Measurements from ENCODE around the gene GGNBP2.
"Not testable (repeated sequence)": the region's sequence is repeated elsewhere in the genome, so short reads cannot be mapped to it uniquely, and the experiment has no call there.

GGNBP2 gene

GRCh38 chr17:36602924-36603384 is 58.2 kb downstream of the GGNBP2 start:
- DNase-seq = no peak

- DNase-seq = not testable (repeated sequence)
Measured at GRCh38 chr17:36605028-36605427, 60.3 kb downstream of the GGNBP2 start.

- DNase-seq = no peak
Measured at GRCh38 chr17:36608280-36608679, 63.6 kb downstream of the GGNBP2 start.

- DNase-seq = no peak
Measured at GRCh38 chr17:36608794-36609497, 64.2 kb downstream of the GGNBP2 start.

DNA sequence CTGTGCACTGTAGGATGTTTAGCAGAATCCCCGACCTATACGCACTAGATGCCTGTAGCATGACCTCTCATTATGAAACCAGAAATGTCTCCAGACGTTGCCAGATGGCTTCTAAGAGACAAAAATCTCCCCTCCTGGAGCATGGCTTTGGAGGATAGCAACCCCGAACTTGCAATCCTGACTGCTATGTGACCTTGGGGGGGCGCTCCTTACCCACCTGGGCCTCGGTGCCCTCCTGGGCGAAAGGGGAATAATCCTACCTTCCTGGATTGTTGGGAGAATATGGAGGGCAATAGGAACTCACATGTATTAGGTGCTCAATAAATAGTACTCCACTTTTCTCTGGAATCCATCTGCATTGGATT is 64.8 kb downstream of the GGNBP2 start:
- no peak for DNase-seq

- DNase-seq = no peak
Measured at GRCh38 chr17:36610474-36610873, 65.8 kb downstream of the GGNBP2 start.

DNA sequence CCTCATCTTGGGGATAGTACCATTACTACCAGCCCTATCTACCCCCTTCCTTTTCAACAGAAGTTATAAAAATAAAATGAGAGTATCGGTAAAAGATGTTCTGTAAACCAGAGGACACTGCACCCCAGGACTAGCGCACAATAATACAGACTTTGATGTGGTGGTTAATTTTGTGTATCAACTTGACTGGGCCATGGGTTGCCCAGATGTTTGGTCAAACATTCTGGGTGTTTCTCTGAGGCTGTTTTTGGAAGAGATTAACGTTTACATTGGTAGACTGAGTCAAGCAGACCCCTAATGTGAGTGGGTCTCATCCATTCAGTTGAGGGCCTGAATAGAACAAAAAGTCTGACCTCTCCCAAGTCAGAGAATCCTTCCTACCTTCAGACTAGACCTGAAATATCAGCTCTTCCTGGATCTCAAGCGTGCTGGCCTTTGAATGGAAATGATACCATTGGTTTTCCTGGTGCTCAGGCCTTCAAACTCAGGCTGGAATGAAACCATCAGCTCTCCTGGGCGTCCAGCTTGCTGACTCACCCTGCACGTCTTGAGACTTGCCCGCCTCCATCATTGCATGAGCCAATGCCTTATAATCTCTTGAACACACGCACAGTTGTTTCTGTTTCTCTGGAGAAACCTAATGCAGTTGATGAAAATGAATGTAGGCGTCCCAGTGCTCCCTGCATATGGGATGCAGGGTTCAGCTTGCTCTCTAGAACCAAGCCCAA is 66.8 kb downstream of the GGNBP2 start:
- DNase-seq = no peak

DNA sequence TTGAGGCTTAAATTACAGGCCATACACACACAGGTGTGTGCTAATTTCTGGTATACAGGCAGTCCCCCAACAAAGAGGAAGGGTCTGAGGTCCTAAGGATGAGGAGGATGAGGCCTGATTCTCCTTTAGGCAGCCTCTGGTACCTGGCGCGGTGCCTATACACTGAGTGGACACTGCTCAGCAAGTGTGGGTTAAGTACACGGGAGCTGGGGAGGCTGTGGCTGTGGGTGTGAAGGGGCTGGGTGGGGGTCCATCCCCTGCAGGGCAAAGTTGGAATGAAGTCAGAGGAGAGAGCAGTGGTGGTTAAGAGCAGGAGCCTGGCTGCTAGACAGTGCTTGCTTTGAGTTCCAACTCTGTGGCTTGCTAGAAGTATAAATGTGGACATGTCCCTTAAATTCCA is 67.6 kb downstream of the GGNBP2 start:
- no peak for DNase-seq

DNA sequence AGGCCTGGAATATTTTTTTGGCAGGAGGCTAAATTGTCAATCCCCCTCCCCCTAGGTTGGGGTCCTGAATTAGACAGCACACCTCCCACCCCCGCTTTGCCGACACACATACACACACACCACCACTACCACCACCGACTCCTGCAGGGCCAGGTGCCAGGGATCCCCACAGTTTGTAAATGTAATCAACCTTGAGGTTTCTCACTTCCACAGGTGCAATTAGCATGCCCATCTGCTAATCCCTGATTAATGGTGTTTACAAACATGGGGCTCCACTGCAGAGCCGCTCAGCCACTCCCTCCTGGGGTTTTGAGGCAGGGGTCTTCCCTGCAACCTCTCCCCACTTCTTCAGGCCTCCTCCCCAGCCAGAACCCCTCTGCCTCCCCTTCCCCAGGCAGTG is 68.4 kb downstream of the GGNBP2 start:
- DNase-seq = no peak

DNA sequence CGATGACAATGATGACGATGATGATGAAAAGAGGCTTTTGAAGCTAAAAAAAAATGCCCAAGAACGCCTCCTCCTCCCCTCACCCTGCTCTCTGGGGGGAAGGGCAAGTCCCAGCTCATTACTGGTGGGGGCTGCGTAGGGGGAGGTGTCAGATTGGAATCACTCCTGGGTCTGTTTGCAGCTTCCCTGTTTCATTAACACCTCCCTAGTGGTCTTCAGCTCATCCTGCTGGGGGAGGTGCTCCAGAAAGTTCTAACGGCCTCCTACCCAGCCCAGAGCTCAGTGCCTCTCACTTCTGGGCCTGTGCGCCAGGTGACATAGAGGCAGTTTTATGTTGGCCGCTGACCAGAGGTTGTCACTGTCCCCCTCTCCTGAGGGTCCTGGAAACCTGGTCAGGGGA is 69.4 kb downstream of the GGNBP2 start:
- no peak for DNase-seq

DNA sequence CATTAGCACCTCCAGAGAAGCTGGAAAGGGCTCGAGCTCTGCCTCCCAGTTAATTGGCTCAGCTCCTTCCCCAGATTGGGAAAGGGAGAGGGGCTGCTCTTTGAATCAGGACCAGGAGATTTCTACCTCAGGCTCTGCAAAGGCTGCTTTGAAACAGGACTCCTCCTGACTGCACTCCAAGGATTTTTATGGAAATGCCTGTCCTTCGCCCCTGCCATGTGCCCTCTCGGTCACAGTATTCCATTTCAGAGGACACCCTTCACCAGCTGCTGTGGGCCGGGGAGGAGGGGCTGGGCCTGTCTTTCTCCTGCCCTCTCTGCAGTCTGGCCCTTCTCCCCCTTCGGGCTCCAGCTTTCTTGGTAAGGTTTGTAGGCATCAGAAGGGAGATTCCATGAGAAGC is 70.2 kb downstream of the GGNBP2 start:
- DNase-seq = no peak

DNA sequence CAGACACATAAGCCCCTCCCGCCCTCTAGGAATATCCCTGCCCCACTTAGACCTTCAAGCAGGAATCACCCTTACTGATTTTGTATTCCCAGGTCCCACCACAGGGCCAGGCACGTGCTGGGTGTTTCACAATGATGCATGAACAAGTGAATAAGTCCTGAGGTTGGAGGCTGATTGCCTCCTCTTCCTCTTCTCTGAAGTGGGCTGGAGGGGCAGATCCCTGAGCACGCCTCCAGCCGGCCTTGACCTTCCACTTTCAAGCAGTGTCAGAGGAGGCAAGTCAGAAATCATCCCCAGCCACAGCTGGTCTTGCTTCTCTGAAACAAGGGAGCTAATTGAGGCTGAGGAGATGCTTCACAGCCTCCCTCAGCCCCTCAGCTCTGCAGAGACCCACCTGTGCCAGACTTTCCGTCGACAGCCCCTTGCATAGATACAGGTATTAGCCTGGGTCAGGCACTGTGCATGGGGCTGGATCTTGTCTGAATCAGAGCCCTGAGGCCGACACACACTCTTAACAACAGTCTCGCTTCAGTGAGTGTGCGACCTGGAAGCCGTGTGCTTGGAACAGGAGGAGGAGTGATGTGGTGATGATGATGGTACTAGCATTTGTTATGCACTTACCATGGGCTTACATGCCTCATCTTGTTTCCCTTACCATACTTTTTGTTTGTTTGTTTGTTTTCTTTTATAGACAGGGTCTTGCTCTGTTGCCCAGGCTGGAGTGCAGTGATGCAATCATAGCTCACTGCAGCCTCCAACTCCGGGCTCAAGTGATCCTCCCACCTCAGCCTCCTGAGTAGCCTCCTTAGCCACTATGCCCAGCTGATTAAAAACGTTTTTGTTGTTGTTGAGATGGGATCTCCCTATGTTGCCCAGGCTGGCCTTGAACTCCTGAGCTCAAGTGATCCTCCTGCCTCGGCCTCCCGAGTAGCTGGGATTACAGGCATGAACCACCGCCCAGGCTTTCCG is 71.6 kb downstream of the GGNBP2 start:
- DNase-seq = no peak

DNA sequence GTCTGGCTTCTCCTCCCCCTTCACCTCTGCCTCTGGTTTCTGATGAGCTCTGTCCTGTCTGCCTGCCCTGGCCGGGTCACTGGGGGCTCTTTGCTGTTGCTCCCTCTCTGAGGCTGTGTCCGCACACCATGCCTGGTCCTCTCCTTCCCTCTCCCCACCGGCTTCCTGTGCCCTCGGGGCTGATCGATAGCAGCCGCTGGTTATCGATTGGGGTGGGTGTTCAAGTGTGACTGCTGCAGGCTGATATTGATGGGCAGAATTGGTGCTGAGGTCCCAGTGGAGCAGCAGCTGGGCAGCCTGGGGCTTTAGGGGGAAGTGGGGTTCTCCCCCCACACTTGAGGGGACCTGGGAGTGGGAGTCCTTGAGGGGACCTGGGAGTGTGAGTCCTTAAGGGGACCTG is 73.1 kb downstream of the GGNBP2 start:
- no peak for DNase-seq

- DNase-seq = no peak
Measured at GRCh38 chr17:36623281-36623680, 78.6 kb downstream of the GGNBP2 start.

DNA sequence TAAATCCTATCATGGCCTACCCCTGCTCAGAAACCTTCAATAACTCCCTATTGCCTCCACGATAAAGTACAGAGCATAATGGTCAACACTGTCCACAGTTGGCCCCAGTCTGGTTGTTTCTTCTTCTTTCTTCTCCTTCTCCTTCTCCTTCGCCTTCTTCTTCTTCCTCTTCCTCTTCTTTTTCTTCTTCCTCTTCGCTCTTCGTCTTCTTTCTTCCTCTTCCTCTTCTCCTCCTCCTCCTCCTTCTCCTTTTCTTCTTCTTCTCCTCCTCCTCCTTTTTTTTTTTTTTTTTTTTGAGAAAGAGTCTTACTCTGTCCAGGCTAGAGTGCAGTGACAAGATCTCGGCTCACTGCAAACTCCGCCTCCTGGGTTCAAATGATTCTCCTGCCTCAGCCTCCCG is 80.5 kb downstream of the GGNBP2 start:
- no peak for DNase-seq

GRCh38 chr17:36627101-36627500 is 82.4 kb downstream of the GGNBP2 start:
- DNase-seq = no peak

GRCh38 chr17:36628576-36628975 is 83.9 kb downstream of the GGNBP2 start:
- DNase-seq = no peak

DNA sequence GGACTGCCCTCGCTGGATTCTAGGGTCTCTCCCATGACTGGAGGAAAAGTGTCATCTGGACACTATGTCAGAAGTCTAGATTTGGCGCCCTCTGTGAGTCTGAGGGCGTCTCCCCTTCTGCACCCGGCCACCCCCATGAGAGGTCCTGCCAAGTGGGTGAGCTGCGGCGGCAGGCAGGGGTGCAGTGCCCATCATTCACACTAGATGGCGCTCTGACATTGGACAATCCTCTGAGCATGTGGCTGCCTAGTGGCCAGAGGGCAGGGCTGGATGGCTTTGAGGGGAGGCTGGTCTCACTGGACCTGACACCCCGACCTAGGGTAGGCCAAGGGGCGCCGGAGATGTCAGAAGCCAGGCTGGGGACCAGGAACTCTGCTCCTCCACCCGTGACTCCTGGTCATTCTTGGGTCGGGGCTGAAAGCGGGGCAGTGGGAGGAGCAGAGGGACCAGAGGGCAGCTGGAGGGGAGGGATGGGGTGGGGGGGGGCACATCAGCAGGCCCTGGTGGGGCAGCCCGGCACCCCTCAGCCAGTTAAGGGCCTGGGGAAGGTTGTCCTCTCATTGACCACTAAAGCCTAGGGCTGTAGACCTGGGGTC is 84.6 kb downstream of the GGNBP2 start:
- no peak for DNase-seq

- no peak for DNase-seq
Measured at GRCh38 chr17:36629970-36630502, 85.3 kb downstream of the GGNBP2 start.

GRCh38 chr17:36631022-36631421 is 86.3 kb downstream of the GGNBP2 start:
- no peak for DNase-seq

GRCh38 chr17:36632916-36633771 is 88.4 kb downstream of the GGNBP2 start:
- no peak for DNase-seq

Measured in activated gamma-delta T cell (primary cell).